Activated CD4-positive, alpha-beta T cell treated with anti-CD3 and anti-CD28 coated beads, Interleukin-2, amount 10 ng/mL, durations not matched to agents 7 days and 5 days (primary cell): ENCODE measurements around the gene TMEM139. TPM values are rescaled to one million over a fixed set of nuclear protein-coding genes. Genes with fewer than 3 reads are reported as not detected.

Experiments used
- CTCF ChIA-PET: fragments of 350-600 bp; sonication (Branson Sonifier 250); formaldehyde crosslinking; loops from one replicate; lab custom pipeline; 2021; ENCODE audit warnings: antibody characterized with exemption; lab: Charles Lee
- POLR2A ChIA-PET: fragments of 350-600 bp; sonication (Branson Sonifier 250); formaldehyde crosslinking; loops from one replicate; lab custom pipeline; 2021; ENCODE audit warnings: antibody characterized with exemption; lab: Charles Lee
- DNase-seq: peaks from one replicate; pipeline ENCODE4 v3.0.0-alpha.2; 2020
- H3K27ac Mint-ChIP-seq: one replicate; pipeline ENCODE4 v1.8.0; 2021; ENCODE audit warnings: mild to moderate bottlenecking, moderate library complexity, mixed read lengths
- H3K27me3 Mint-ChIP-seq: one replicate; pipeline ENCODE4 v1.8.0; 2021; ENCODE audit warnings: mixed read lengths
- H3K36me3 Mint-ChIP-seq: one replicate; pipeline ENCODE4 v1.8.0; 2021; ENCODE audit warnings: low read depth, mixed read lengths
- H3K4me1 Mint-ChIP-seq: one replicate; pipeline ENCODE4 v1.8.0; 2021; ENCODE audit warnings: mixed read lengths
- H3K4me3 Mint-ChIP-seq: one replicate; pipeline ENCODE4 v1.8.0; 2021; ENCODE audit warnings: mild to moderate bottlenecking, moderate library complexity, mixed read lengths
- H3K9me3 Mint-ChIP-seq: one replicate; pipeline ENCODE4 v1.8.0; 2021; ENCODE audit warnings: mixed read lengths
- total RNA-seq, 2 experiments: library from RNA; stranded (reverse); gene quantifications; one replicate each; pipeline ENCODE4 v1.2.3, GENCODE V29; 2021

TMEM139 gene
- total RNA-seq, 2 experiments from 2014 or later: 0.29 to 0.57 TPM

DNA sequence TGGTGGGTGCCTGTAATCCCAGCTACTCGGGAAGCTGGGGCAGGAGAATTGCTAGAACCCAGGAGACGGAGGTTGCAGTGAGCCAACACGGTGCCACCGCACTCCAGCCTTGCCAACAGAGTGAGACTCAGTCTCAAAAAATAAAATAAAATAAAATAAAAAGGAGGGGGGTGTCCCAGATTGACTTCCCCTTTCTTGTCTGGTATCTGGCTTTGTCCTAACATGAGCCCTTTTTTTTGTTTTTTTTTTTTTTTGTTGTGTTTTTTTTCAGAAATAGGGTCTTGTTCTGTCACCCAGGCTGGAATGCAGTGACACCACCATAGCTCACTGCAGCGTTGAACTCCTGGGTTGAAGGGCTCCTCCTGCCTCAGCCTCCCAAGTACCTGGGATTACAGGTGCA lies 8.1 kb downstream of the TMEM139 start:
- POLR2A ChIA-PET: interaction anchor here (0.6 kb wide), 1 partner anchor 35 kb away, joined by 13 read pairs; no protein-coding TSS in a partner anchor
- H3K36me3 Mint-ChIP-seq: peaks cover 76% of the 10 kb centered on the region

GRCh38 chr7:143295870-143296269 lies 11.1 kb downstream of the TMEM139 start:
- H3K4me3 Mint-ChIP-seq: no peak overlapping the region
- H3K27ac Mint-ChIP-seq: no peak overlapping the region
- POLR2A ChIA-PET: no interaction called here
- CTCF ChIA-PET: interaction anchor here (0.6 to 6.7 kb wide), 8 partner anchors 8 to 126 kb away, joined by 3 to 26 read pairs (median 3); partner anchors contain the start of gene CASP2
- no peaks in the 10 kb centered on the region for H3K27me3 Mint-ChIP-seq
- peaks cover 68% of the 10 kb centered on the region for H3K4me1 Mint-ChIP-seq
- DNase-seq: no peak
- peaks cover 82% of the 10 kb centered on the region for H3K36me3 Mint-ChIP-seq
- H3K9me3 Mint-ChIP-seq: no peaks in the 10 kb centered on the region

More for the DNA sequence above, 8.1 kb downstream of the TMEM139 start:
- CTCF ChIA-PET: interaction anchor here (0.7 to 6.7 kb wide), 6 partner anchors 9 to 54 kb away, joined by 3 to 26 read pairs (median 8); no protein-coding TSS in a partner anchor
- DNase-seq: no peak
- Mint-ChIP-seq H3K27ac (no peak overlapping the region), H3K9me3 (peaks cover under 1% of the 10 kb centered on the region), H3K27me3 (no peaks in the 10 kb centered on the region), H3K4me3 (no peak overlapping the region), H3K4me1 (peaks cover 66% of the 10 kb centered on the region)

- H3K27me3 Mint-ChIP-seq: no peaks in the 10 kb centered on the region
- H3K36me3 Mint-ChIP-seq: peaks cover 84% of the 10 kb centered on the region
- POLR2A ChIA-PET: no interaction called here
- no peak overlapping the region for H3K27ac Mint-ChIP-seq
- CTCF ChIA-PET: interaction anchor here (0.6 to 6.7 kb wide), 8 partner anchors 9 to 125 kb away, joined by 3 to 26 read pairs (median 5); partner anchors contain the start of gene CASP2
- H3K4me1 Mint-ChIP-seq: peaks cover 68% of the 10 kb centered on the region
- H3K9me3 Mint-ChIP-seq: no peaks in the 10 kb centered on the region
- no peak overlapping the region for H3K4me3 Mint-ChIP-seq
- DNase-seq: no peak
Measured at GRCh38 chr7:143296686-143297085, 11.9 kb downstream of the TMEM139 start.

DNA sequence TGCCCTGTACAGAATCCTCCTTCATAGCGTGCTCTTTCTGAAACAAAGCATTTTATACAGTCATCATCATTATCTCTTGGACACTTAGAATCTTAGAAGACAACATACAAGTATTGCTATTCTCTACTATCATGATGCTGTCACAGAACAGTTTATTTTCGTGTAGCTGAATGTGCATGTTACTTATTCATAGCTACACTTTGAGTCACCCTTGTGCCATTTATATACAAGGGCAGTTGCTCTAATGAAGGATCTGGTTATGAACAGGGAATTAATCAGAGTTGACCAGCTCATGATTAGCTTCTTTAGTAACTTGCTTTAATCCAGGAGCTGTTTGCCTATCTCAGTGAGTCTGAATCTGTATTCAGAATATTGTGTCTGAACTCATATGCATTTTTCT lies 14.6 kb downstream of the TMEM139 start:
- CTCF ChIA-PET: interaction anchor here (0.6 to 4.1 kb wide), 18 partner anchors 10 to 697 kb away, joined by 3 to 32 read pairs (median 4); partner anchors contain the start of genes CASP2 and CLCN1
- no peak for DNase-seq
- no peak overlapping the region for H3K27ac Mint-ChIP-seq
- POLR2A ChIA-PET: interaction anchor here (0.7 kb wide), 1 partner anchor 11 kb away, joined by 3 read pairs; the partner anchor contains the start of gene CASP2
- H3K9me3 Mint-ChIP-seq: no peaks in the 10 kb centered on the region
- H3K4me3 Mint-ChIP-seq: no peak overlapping the region
- no peaks in the 10 kb centered on the region for H3K27me3 Mint-ChIP-seq
- H3K36me3 Mint-ChIP-seq: peaks cover 84% of the 10 kb centered on the region
- H3K4me1 Mint-ChIP-seq: peaks cover 67% of the 10 kb centered on the region

DNA sequence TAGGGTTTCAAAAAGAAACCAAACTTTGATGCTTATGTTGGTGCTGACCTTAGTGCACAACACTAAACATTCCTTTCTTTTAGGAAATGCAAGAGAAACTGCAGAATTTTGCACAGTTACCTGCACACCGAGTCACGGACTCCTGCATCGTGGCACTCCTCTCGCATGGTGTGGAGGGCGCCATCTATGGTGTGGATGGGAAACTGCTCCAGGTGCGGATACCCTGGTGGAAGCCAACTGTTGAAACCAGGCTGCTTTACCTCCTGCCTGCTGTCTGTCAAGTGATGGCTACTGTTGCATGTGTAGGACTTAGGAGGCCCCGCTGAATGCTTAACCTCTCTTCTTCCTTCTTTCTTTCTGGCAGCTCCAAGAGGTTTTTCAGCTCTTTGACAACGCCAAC lies 15.1 kb downstream of the TMEM139 start:
- CTCF ChIA-PET: interaction anchor here (0.5 to 4.1 kb wide), 20 partner anchors 9 to 698 kb away, joined by 3 to 32 read pairs (median 4); partner anchors contain the start of genes CASP2 and CLCN1

DNA sequence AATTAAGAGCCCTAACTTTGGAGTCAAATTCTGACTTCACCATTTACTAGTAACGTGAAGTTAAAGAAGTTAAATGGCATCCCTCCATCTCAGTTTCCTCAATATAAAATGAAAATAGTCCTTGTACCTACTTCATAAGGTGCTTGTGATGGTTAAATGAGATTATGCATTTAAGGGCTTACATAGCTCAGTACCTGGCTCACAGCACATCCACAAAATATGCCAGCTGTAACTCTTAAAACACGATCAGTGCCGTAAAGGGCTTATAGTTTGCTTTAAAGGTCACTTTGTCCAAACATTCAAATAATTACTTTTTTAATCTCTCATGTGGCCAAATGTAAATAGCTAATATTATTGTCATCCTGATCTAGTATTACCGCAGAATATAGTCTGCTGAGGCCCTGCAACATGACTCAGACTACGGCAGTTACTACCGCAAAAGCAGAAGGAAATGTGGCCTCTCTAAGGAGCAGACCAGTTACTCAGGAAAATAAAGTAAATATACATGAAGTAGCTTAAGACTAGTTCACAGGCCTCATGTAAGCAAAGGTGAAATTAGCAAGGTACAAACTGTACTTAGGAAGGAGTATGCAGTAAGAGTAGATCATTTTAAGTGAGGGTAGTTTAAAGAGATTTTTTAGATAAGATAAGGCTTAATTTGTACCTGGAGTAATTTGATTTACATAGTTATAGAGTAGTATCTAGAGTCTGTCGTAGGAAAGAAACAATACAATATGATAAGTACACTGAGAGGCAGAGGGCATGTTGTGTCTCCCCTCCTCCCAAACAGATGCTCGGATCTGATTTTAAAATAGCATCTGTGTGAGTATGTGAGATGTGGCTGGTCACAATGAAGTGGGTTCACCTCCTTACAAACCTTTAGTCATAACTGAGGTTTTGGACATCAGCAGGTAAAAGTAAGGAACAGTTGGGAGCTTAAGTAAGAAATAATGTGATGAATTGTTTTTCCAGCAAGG lies 16.5 kb downstream of the TMEM139 start:
- Mint-ChIP-seq H3K27me3 (no peaks in the 10 kb centered on the region), H3K9me3 (no peaks in the 10 kb centered on the region), H3K4me3 (no peak overlapping the region), H3K27ac (no peak overlapping the region), H3K36me3 (peaks cover 84% of the 10 kb centered on the region), H3K4me1 (peaks cover 65% of the 10 kb centered on the region)
- no peak for DNase-seq
- POLR2A ChIA-PET: no interaction called here
- CTCF ChIA-PET: interaction anchor here (0.6 to 4.1 kb wide), 5 partner anchors 9 to 293 kb away, joined by 3 to 32 read pairs (median 4); no protein-coding TSS in a partner anchor

More for the DNA sequence above, 15.1 kb downstream of the TMEM139 start:
- Mint-ChIP-seq H3K27me3 (no peaks in the 10 kb centered on the region), H3K4me3 (no peak overlapping the region), H3K27ac (peak overlapping the region; percentile 43), H3K36me3 (peaks cover 84% of the 10 kb centered on the region), H3K4me1 (peaks cover 67% of the 10 kb centered on the region), H3K9me3 (no peaks in the 10 kb centered on the region)
- peak; percentile 74 for DNase-seq
- POLR2A ChIA-PET: no interaction called here

DNA sequence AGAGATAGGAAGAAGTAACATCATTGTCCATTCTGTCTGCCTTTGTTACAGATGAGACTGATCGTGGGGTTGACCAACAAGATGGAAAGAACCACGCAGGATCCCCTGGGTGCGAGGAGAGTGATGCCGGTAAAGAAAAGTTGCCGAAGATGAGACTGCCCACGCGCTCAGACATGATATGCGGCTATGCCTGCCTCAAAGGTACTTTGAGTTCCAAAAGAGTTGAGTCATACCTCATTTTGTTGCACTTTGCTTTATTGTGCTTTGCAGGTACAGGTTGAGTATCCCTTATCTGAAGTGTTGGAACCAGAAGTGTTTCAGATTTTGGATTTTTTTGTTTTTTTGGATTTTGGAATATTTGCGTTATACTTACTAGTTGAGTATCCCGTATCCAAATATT lies 19.0 kb downstream of the TMEM139 start:
- ChIA-PET POLR2A (no interaction called here), CTCF (interaction anchor here (1.2 to 3.0 kb wide), 2 partner anchors 11 to 76 kb away, joined by 3 to 18 read pairs; no protein-coding TSS in a partner anchor)
- Mint-ChIP-seq H3K36me3 (peaks cover 89% of the 10 kb centered on the region), H3K9me3 (peaks cover 5% of the 10 kb centered on the region), H3K27me3 (no peaks in the 10 kb centered on the region), H3K27ac (no peak overlapping the region), H3K4me1 (peaks cover 70% of the 10 kb centered on the region), H3K4me3 (no peak overlapping the region)
- no peak for DNase-seq

DNA sequence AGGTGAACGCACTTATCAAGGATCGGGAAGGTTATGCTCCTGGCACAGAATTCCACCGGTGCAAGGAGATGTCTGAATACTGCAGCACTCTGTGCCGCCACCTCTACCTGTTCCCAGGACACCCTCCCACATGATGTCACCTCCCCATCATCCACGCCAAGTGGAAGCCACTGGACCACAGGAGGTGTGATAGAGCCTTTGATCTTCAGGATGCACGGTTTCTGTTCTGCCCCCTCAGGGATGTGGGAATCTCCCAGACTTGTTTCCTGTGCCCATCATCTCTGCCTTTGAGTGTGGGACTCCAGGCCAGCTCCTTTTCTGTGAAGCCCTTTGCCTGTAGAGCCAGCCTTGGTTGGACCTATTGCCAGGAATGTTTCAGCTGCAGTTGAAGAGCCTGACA lies 20.2 kb downstream of the TMEM139 start:
- Mint-ChIP-seq H3K36me3 (peaks cover 93% of the 10 kb centered on the region), H3K27me3 (no peaks in the 10 kb centered on the region), H3K4me1 (peaks cover 70% of the 10 kb centered on the region), H3K27ac (no peak overlapping the region), H3K9me3 (peaks cover 6% of the 10 kb centered on the region), H3K4me3 (no peak overlapping the region)
- POLR2A ChIA-PET: no interaction called here
- DNase-seq: no peak
- CTCF ChIA-PET: interaction anchor here (0.7 to 3.0 kb wide), 7 partner anchors 9 to 75 kb away, joined by 3 to 18 read pairs (median 3); partner anchors contain the start of gene CASP2

DNA sequence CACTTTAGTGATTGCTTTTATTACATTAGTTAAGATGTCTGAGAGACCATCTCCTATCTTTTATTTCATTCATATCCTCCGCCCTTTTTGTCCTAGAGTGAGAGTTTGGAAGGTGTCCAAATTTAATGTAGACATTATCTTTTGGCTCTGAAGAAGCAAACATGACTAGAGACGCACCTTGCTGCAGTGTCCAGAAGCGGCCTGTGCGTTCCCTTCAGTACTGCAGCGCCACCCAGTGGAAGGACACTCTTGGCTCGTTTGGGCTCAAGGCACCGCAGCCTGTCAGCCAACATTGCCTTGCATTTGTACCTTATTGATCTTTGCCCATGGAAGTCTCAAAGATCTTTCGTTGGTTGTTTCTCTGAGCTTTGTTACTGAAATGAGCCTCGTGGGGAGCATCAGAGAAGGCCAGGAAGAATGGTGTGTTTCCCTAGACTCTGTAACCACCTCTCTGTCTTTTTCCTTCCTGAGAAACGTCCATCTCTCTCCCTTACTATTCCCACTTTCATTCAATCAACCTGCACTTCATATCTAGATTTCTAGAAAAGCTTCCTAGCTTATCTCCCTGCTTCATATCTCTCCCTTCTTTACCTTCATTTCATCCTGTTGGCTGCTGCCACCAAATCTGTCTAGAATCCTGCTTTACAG lies 20.8 kb downstream of the TMEM139 start:
- no peak overlapping the region for H3K4me3 Mint-ChIP-seq
- H3K27me3 Mint-ChIP-seq: no peaks in the 10 kb centered on the region
- peak; percentile 71 for DNase-seq
- CTCF ChIA-PET: interaction anchor here (0.7 to 3.0 kb wide), 6 partner anchors 9 to 65 kb away, joined by 3 to 18 read pairs (median 8); partner anchors contain the start of gene CLCN1
- H3K9me3 Mint-ChIP-seq: peaks cover 7% of the 10 kb centered on the region
- peak overlapping the region; percentile 21 for H3K27ac Mint-ChIP-seq
- peaks cover 93% of the 10 kb centered on the region for H3K36me3 Mint-ChIP-seq
- POLR2A ChIA-PET: no interaction called here
- H3K4me1 Mint-ChIP-seq: peaks cover 70% of the 10 kb centered on the region

GRCh38 chr7:143308632-143309031 lies 23.9 kb downstream of the TMEM139 start:
- CTCF ChIA-PET: interaction anchor here (0.9 to 3.4 kb wide), 10 partner anchors 9 to 135 kb away, joined by 3 to 13 read pairs (median 3); no protein-coding TSS in a partner anchor
- DNase-seq: no peak
- H3K9me3 Mint-ChIP-seq: peaks cover 13% of the 10 kb centered on the region
- peaks cover 85% of the 10 kb centered on the region for H3K36me3 Mint-ChIP-seq
- H3K4me3 Mint-ChIP-seq: no peak overlapping the region
- POLR2A ChIA-PET: no interaction called here
- H3K4me1 Mint-ChIP-seq: peaks cover 72% of the 10 kb centered on the region
- no peak overlapping the region for H3K27ac Mint-ChIP-seq
- no peaks in the 10 kb centered on the region for H3K27me3 Mint-ChIP-seq

DNA sequence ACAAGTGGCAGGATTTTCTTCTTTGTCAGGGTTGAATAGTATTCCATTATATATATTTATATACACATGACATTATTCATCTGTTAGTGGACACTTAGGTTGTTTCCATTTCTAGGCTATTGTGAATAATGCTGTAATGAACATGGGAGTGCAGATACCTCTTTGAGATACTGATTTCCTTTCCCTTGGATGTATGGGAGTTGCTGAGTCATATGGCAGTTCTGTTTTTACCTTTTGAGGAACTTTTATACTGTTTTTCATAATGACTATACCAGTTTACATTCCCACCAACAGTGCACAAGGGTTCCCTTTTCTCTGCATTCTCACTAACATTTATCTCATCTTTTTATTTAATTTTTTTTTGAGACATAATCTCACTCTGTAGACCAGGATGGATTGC lies 29.4 kb downstream of the TMEM139 start:
- no peak for DNase-seq
- Mint-ChIP-seq H3K4me1 (peaks cover 38% of the 10 kb centered on the region), H3K9me3 (peaks cover 8% of the 10 kb centered on the region), H3K27me3 (peaks cover 5% of the 10 kb centered on the region), H3K4me3 (no peak overlapping the region), H3K27ac (no peak overlapping the region), H3K36me3 (peaks cover 38% of the 10 kb centered on the region)
- POLR2A ChIA-PET: no interaction called here
- CTCF ChIA-PET: interaction anchor here (1.7 kb wide), 1 partner anchor 66 kb away, joined by 5 read pairs; no protein-coding TSS in a partner anchor

- peak within 1 kb of the TSS; percentile 64 for H3K27ac Mint-ChIP-seq
- ChIA-PET POLR2A (no interaction called here), CTCF (interaction anchor here (0.8 to 1.2 kb wide), 4 partner anchors 9 to 64 kb away, joined by 3 read pairs; no protein-coding TSS in a partner anchor)
- peaks cover 22% of the 10 kb centered on the region for H3K4me1 Mint-ChIP-seq
- no peak within 1 kb of the TSS for H3K4me3 Mint-ChIP-seq
- H3K9me3 Mint-ChIP-seq: peaks cover 6% of the 10 kb centered on the region
- DNase-seq: no peak
- peaks cover 8% of the 10 kb centered on the region for H3K27me3 Mint-ChIP-seq
- peaks cover 23% of the 10 kb centered on the region for H3K36me3 Mint-ChIP-seq
Measured at GRCh38 chr7:143315776-143316175, 31.0 kb downstream of the TMEM139 start, which contains the start of gene CLCN1. Gene CLCN1, plus strand, starts transcription at chr7:143316111. Its CDS starts 102 bp downstream, at chr7:143316213.
